HEK293 (cell line): ENCODE data around the gene ADGRF1.

ENCODE experiments used
- HOXC10 ChIP-seq: sonication (generic); formaldehyde crosslinking; IDR thresholded peaks from 2 replicates; pipeline ENCODE4 v1.8.1; 2023; ENCODE audit warnings: mild to moderate bottlenecking, missing genetic modification reagents
- KLF16 ChIP-seq: fragments of 450-650 bp; formaldehyde crosslinking; IDR thresholded peaks from 2 replicates; pipeline ENCODE4 v1.5.1; 2017; ENCODE audit warnings: missing biosample characterization, missing genetic modification characterization
- MYNN ChIP-seq: fragments of 450-650 bp; formaldehyde crosslinking; IDR thresholded peaks from 2 replicates; pipeline ENCODE4 v1.5.1; 2016; ENCODE audit warnings: missing biosample characterization, missing genetic modification characterization, borderline replicate concordance
- PRDM2 ChIP-seq: fragments of 450-650 bp; formaldehyde crosslinking; IDR thresholded peaks from 2 replicates; pipeline ENCODE4 v1.5.1; 2016; ENCODE audit warnings: missing biosample characterization, missing genetic modification characterization, borderline replicate concordance
- PRDM4 ChIP-seq: fragments of 450-650 bp; formaldehyde crosslinking; IDR thresholded peaks from 2 replicates; pipeline ENCODE4 v1.5.1; 2017; ENCODE audit warnings: missing biosample characterization, missing genetic modification characterization
- SALL2 ChIP-seq: fragments of 450-650 bp; formaldehyde crosslinking; IDR thresholded peaks from 2 replicates; pipeline ENCODE4 v1.5.0; 2017; ENCODE audit warnings: missing biosample characterization, mild to moderate bottlenecking, missing genetic modification characterization, borderline replicate concordance
- SCRT1 ChIP-seq: fragments of 450-650 bp; formaldehyde crosslinking; IDR thresholded peaks from 2 replicates; pipeline ENCODE4 v1.5.1; 2016; ENCODE audit warnings: missing biosample characterization, missing genetic modification characterization, borderline replicate concordance
- ZEB2 ChIP-seq: fragments of 450-650 bp; formaldehyde crosslinking; IDR thresholded peaks from 2 replicates; pipeline ENCODE4 v1.5.1; 2016; ENCODE audit warnings: missing biosample characterization, missing genetic modification characterization
- ZFHX2 ChIP-seq: fragments of 450-650 bp; formaldehyde crosslinking; conservative IDR thresholded peaks from 2 replicates; pipeline ENCODE4 v1.5.1; 2016; ENCODE audit warnings: missing biosample characterization, missing genetic modification characterization
- ZNF10 ChIP-seq: fragments of 450-650 bp; formaldehyde crosslinking; IDR thresholded peaks from 2 replicates; pipeline ENCODE4 v1.5.1; 2017; ENCODE audit warnings: missing biosample characterization, missing genetic modification characterization
- ZNF16 ChIP-seq: fragments of 450-650 bp; formaldehyde crosslinking; IDR thresholded peaks from 2 replicates; pipeline ENCODE4 v1.5.1; 2016; ENCODE audit warnings: low read depth, missing biosample characterization, missing genetic modification characterization
- ZNF24 ChIP-seq: fragments of 450-650 bp; formaldehyde crosslinking; IDR thresholded peaks from 2 replicates; pipeline ENCODE4 v1.5.1; 2016; ENCODE audit warnings: missing biosample characterization, missing genetic modification characterization
- ZNF324 ChIP-seq: fragments of 450-650 bp; formaldehyde crosslinking; IDR thresholded peaks from 2 replicates; pipeline ENCODE4 v1.5.1; 2016; ENCODE audit warnings: missing biosample characterization, missing genetic modification characterization
- ZNF341 ChIP-seq: fragments of 450-650 bp; formaldehyde crosslinking; IDR thresholded peaks from 2 replicates; pipeline ENCODE4; 2016; ENCODE audit warnings: low read depth, missing biosample characterization, missing genetic modification characterization
- ZNF350 ChIP-seq: fragments of 450-650 bp; formaldehyde crosslinking; IDR thresholded peaks from 2 replicates; pipeline ENCODE4 v1.5.0; 2017; ENCODE audit warnings: missing biosample characterization, mild to moderate bottlenecking, missing genetic modification characterization
- ZNF366 ChIP-seq: fragments of 450-650 bp; formaldehyde crosslinking; conservative IDR thresholded peaks from 2 replicates; pipeline ENCODE4 v1.5.1; 2016; ENCODE audit warnings: missing biosample characterization, missing genetic modification characterization
- ZNF654 ChIP-seq: fragments of 450-650 bp; formaldehyde crosslinking; IDR thresholded peaks from 2 replicates; pipeline ENCODE4 v1.5.1; 2016; ENCODE audit warnings: low read depth, missing biosample characterization, missing genetic modification characterization
- ZNF660 ChIP-seq: fragments of 450-650 bp; IDR thresholded peaks from 2 replicates; pipeline ENCODE4 v1.5.1; 2018; ENCODE audit warnings: missing biosample characterization, mild to moderate bottlenecking, missing genetic modification characterization
- ZNF830 ChIP-seq: fragments of 450-650 bp; IDR thresholded peaks from 2 replicates; pipeline ENCODE4 v1.5.0; 2018; ENCODE audit warnings: missing biosample characterization, missing genetic modification characterization, low read depth, mild to moderate bottlenecking, moderate library complexity
- ZNF843 ChIP-seq: fragments of 450-650 bp; formaldehyde crosslinking; IDR thresholded peaks from 2 replicates; pipeline ENCODE4 v1.5.1; 2016; ENCODE audit warnings: missing biosample characterization, missing genetic modification characterization
- TF ChIP-seq, protein P1 (sequence below): fragments of 450-650 bp; formaldehyde crosslinking; IDR thresholded peaks from 2 replicates; pipeline ENCODE4 v1.5.1; 2017; ENCODE audit warnings: missing biosample characterization, missing genetic modification characterization
- TF ChIP-seq, protein P2 (sequence below): sonication (generic); formaldehyde crosslinking; IDR thresholded peaks from 2 replicates; pipeline ENCODE4 v1.8.1; 2022; ENCODE audit warnings: mild to moderate bottlenecking, moderate library complexity, missing genetic modification reagents
- TF ChIP-seq, protein P3 (sequence below): fragments of 450-650 bp; formaldehyde crosslinking; IDR thresholded peaks from 2 replicates; pipeline ENCODE4 v1.5.1; 2016; ENCODE audit warnings: missing biosample characterization, missing genetic modification characterization
- TF ChIP-seq, protein P4 (sequence below): fragments of 450-650 bp; formaldehyde crosslinking; IDR thresholded peaks from 2 replicates; pipeline ENCODE4 v1.5.1; 2016; ENCODE audit warnings: missing biosample characterization, missing genetic modification characterization, low read depth

ADGRF1 gene

DNA sequence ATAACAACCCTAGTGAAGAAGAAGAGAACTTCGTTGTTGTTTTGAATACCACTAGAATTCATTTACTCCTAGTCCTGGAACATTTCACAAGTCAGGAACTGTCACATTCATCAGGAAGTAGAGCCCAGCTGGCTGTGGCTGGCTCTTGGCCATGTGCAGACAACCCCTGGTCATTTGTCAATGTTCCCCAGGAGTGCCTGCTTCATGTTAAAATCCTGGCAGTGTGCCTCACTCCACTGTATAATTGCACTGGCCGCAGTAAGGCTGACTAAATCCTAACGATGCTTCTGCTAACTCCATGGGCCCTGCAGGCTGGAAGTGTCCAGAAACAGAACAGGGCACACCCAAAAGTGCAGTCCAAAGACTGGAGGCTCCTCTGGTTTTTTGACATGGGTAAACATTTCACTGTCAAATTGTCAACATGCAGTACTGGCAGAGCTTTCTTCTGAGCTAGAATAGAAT lies 41.5 kb upstream of the ADGRF1 start (continued):
- TF ChIP-seq ZNF830 (tag by site-specific recombination): no peak
- no peak for TF ChIP-seq ZNF16 (tag by site-specific recombination)
- TF ChIP-seq ZNF10 (tag by site-specific recombination): no peak
- no peak for TF ChIP-seq ZNF350
- no peak for TF ChIP-seq ZNF341 (tag by site-specific recombination)
- TF ChIP-seq ZNF366 (tag by site-specific recombination): no peak
- 0 out of 2 replicates have a peak, but pooled peaks have one; percentile 17 for TF ChIP-seq ZNF843 (tag by site-specific recombination)
- 0 out of 2 replicates have a peak, but pooled peaks have one; percentile 28 for TF ChIP-seq ZNF24 (tag by site-specific recombination)
- no peak for TF ChIP-seq ZFHX2 (tag by site-specific recombination)
- no peak; the same call in 1 of the 2 replicates for TF ChIP-seq MYNN (tag by site-specific recombination)
- no peak for TF ChIP-seq ZNF324 (tag by site-specific recombination)
- TF ChIP-seq HOXC10 (CRISPR knock-in tag): no peak
- TF ChIP-seq SALL2 (tag by site-specific recombination): no peak
- TF ChIP-seq PRDM2 (tag by site-specific recombination): no peak
- TF ChIP-seq, protein P1, sequence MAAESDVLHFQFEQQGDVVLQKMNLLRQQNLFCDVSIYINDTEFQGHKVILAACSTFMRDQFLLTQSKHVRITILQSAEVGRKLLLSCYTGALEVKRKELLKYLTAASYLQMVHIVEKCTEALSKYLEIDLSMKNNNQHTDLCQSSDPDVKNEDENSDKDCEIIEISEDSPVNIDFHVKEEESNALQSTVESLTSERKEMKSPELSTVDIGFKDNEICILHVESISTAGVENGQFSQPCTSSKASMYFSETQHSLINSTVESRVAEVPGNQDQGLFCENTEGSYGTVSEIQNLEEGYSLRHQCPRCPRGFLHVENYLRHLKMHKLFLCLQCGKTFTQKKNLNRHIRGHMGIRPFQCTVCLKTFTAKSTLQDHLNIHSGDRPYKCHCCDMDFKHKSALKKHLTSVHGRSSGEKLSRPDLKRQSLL (tag by site-specific recombination): no peak
- TF ChIP-seq, protein P2, sequence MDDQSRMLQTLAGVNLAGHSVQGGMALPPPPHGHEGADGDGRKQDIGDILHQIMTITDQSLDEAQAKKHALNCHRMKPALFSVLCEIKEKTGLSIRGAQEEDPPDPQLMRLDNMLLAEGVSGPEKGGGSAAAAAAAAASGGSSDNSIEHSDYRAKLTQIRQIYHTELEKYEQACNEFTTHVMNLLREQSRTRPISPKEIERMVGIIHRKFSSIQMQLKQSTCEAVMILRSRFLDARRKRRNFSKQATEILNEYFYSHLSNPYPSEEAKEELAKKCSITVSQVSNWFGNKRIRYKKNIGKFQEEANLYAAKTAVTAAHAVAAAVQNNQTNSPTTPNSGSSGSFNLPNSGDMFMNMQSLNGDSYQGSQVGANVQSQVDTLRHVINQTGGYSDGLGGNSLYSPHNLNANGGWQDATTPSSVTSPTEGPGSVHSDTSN (CRISPR knock-in tag): peak; percentile 59; the same call in 1 of the 2 replicates
- TF ChIP-seq, protein P3, sequence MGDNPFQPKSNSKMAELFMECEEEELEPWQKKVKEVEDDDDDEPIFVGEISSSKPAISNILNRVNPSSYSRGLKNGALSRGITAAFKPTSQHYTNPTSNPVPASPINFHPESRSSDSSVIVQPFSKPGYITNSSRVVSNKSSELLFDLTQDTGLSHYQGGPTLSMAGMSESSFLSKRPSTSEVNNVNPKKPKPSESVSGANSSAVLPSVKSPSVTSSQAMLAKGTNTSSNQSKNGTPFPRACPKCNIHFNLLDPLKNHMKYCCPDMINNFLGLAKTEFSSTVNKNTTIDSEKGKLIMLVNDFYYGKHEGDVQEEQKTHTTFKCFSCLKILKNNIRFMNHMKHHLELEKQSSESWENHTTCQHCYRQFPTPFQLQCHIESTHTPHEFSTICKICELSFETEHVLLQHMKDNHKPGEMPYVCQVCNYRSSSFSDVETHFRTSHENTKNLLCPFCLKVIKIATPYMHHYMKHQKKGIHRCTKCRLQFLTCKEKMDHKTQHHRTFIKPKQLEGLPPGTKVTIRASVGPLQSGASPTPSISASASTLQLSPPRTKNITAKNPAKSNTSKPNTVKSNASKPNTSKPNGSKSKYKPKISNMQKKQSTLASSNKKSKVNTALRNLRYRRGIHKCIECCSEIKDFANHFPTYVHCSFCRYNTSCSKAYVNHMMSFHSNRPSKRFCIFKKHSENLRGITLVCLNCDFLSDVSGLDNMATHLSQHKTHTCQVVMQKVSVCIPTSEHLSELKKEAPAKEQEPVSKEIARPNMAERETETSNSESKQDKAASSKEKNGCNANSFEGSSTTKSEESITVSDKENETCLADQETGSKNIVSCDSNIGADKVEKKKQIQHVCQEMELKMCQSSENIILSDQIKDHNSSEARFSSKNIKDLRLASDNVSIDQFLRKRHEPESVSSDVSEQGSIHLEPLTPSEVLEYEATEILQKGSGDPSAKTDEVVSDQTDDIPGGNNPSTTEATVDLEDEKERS (tag by site-specific recombination): no peak
- TF ChIP-seq ZEB2 (tag by site-specific recombination): 0 out of 2 replicates have a peak, but pooled peaks have one; percentile 26
- TF ChIP-seq, protein P4, sequence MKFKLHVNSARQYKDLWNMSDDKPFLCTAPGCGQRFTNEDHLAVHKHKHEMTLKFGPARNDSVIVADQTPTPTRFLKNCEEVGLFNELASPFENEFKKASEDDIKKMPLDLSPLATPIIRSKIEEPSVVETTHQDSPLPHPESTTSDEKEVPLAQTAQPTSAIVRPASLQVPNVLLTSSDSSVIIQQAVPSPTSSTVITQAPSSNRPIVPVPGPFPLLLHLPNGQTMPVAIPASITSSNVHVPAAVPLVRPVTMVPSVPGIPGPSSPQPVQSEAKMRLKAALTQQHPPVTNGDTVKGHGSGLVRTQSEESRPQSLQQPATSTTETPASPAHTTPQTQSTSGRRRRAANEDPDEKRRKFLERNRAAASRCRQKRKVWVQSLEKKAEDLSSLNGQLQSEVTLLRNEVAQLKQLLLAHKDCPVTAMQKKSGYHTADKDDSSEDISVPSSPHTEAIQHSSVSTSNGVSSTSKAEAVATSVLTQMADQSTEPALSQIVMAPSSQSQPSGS (tag by site-specific recombination): no peak
- no peak for TF ChIP-seq PRDM4 (tag by site-specific recombination)
- TF ChIP-seq SCRT1: no peak
- TF ChIP-seq ZNF660 (tag by site-specific recombination): 0 out of 2 replicates have a peak, but pooled peaks have one; percentile 52
- TF ChIP-seq ZNF654 (tag by site-specific recombination): no peak
- no peak for TF ChIP-seq KLF16 (tag by site-specific recombination)
